AG04449 (cell line): ENCODE data around the gene PFN3.

Experiments
- CTCF ChIA-PET: fragments of 350-600 bp; formaldehyde crosslinking; extraction: SDS; loops from one replicate; lab custom pipeline; 2021; ENCODE audit warnings: antibody characterized with exemption; lab: Yijun Ruan, JAX
- POLR2A ChIA-PET: fragments of 400-600, 350-600 bp; formaldehyde crosslinking; extraction: SDS; loops from one replicate; lab custom pipeline; 2020; ENCODE audit warnings: antibody characterized with exemption, inconsistent platforms; lab: Yijun Ruan, JAX
- DNase-seq: peaks from one replicate; pipeline ENCODE4 v3.0.0-alpha.2; 2010; ENCODE audit warnings: low read depth, low spot score
- H3K4me3 ChIP-seq: 2 replicates; pipeline ENCODE4 v1.5.1; 2011; ENCODE audit warnings: low read depth, mild to moderate bottlenecking, control low read depth, low read length
- CTCF ChIP-seq: IDR thresholded peaks from one replicate; pipeline ENCODE4 v1.5.1; 2011; ENCODE audit warnings: mild to moderate bottlenecking, moderate library complexity, low read length, control low read depth, inconsistent platforms; ENCODE audit not compliant: insufficient read depth; ENCODE audit errors: missing control alignments

Gene PFN3, protein sequence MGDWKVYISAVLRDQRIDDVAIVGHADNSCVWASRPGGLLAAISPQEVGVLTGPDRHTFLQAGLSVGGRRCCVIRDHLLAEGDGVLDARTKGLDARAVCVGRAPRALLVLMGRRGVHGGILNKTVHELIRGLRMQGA

DNA sequence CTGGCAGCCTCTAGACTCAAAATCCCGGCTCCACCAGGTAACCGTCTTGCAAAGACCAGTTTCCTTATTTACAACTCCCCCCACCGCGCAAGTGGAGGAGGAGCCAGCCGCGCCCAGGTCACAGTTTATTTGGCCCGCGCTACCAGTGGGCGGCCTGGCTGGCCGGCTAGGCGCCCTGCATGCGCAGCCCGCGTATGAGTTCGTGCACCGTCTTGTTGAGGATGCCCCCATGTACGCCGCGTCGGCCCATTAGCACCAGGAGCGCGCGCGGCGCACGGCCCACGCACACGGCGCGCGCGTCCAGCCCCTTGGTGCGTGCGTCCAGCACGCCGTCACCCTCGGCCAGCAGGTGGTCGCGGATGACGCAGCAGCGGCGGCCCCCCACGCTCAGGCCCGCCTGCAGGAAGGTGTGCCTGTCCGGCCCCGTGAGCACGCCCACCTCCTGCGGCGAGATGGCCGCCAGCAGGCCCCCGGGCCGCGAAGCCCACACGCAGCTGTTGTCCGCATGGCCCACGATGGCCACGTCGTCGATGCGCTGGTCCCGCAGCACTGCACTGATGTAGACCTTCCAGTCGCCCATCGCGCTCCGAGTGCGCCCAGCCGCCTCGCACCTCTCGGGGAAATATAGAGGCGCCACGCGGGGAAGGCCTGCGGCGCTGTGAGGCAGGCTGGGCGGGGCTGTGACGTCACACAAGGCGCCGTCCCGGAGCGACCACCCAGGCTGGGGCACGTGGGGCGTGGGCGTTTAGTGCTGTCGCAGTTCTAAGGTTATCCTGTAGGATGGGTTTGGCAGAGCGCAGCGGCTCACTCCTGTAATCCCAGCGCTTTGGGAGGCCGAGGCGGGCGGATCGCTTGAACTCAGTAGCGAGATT, at the start of gene PFN3:
Gene PFN3, minus strand, starts transcription at position 665 of the 872 bp plus-strand sequence. Its CDS starts 85 bp downstream, at position 580.
- POLR2A ChIA-PET, result no interaction called here
- H3K4me3 ChIP-seq, result no peak within 1 kb of the TSS
- CTCF ChIA-PET, result interaction anchor here (4.1 to 31.8 kb wide), 5 partner anchors 16 to 286 kb away, joined by 29 to 853 read pairs (median 94); partner anchors contain the start of genes PRR7 and SLC34A1
- TF ChIP-seq CTCF, result no peak
- DNase-seq, result no peak

- DNase-seq, result no peak
- TF ChIP-seq CTCF, result no peak
- H3K4me3 ChIP-seq, result no peak overlapping the region
- CTCF ChIA-PET, result interaction anchor here (1.3 to 21.1 kb wide), 12 partner anchors 6 to 335 kb away, joined by 3 to 412 read pairs (median 17); partner anchors contain the start of genes DBN1, F12, MXD3 and PFN3
- POLR2A ChIA-PET, result interaction anchor here (0.8 to 1.0 kb wide), 2 partner anchors 48 to 60 kb away, joined by 3 to 4 read pairs; partner anchors contain the start of gene PDLIM7
Observed at GRCh38 chr5:177449140-177450061, 48.9 kb upstream of the PFN3 start.

DNA sequence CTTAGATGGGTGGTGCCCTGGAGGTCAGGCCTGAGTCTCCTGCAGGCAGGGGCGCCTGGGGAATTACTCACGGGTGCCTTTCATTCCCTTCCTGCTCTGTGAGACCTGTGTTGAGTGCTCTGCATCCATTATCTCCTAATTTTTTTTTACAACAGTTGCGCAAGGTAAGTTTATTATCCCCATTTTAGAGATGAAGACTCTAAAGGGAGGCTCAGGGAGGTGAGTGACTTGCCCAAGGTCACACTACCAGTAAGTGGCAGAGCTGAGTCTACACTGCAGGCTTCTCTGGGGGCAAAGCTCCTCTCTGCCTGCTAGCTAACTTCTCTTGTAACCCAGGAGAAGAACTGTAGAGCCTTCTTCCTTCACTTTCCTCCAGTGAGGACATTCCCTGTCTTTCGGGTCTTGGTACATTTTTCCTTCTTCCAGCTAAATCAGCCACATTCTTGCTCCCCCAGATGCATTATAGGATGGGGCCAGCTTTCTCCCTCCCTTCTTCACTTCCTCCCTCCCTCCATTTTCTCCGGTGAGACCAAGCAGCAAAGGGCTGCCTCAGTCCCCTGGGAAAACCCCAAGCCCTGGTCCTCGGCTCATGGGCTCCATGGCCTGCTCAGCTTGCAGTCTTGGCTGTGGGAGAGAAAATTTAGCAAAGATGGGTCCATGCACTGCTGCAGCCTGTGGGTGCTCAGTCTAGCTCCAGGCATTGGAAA, 47.9 kb upstream of the PFN3 start:
- ChIA-PET CTCF (interaction anchor here (0.8 to 21.1 kb wide), 13 partner anchors 7 to 338 kb away, joined by 3 to 412 read pairs (median 6); partner anchors contain the start of genes F12, MXD3 and PFN3), POLR2A (interaction anchor here (0.5 to 1.8 kb wide), 7 partner anchors 9 to 98 kb away, joined by 3 to 8 read pairs (median 4); partner anchors contain the start of genes GRK6 and PDLIM7)
- DNase-seq, result no peak
- peak overlapping the region; percentile 18; the same call in 1 of the 2 replicates for H3K4me3 ChIP-seq
- no peak for TF ChIP-seq CTCF

GRCh38 chr5:177447611-177448243, 47.3 kb upstream of the PFN3 start:
- TF ChIP-seq CTCF, result no peak
- CTCF ChIA-PET, result interaction anchor here (0.8 to 21.1 kb wide), 15 partner anchors 8 to 337 kb away, joined by 3 to 412 read pairs (median 6); partner anchors contain the start of genes F12, MXD3 and PFN3
- DNase-seq, result no peak
- POLR2A ChIA-PET, result interaction anchor here (0.5 to 1.8 kb wide), 8 partner anchors 9 to 307 kb away, joined by 3 to 8 read pairs (median 4); partner anchors contain the start of genes GRK6 and PDLIM7
- peak overlapping the region; percentile 69 for H3K4me3 ChIP-seq

- no peak for DNase-seq
- POLR2A ChIA-PET, result interaction anchor here (0.5 to 1.8 kb wide), 4 partner anchors 21 to 307 kb away, joined by 4 to 8 read pairs (median 6); partner anchors contain the start of genes GRK6 and PDLIM7
- CTCF ChIA-PET, result interaction anchor here (1.0 to 21.1 kb wide), 12 partner anchors 8 to 333 kb away, joined by 3 to 412 read pairs (median 8); partner anchors contain the start of genes F12, MXD3 and PFN3
- H3K4me3 ChIP-seq, result peak overlapping the region; percentile 69
- TF ChIP-seq CTCF, result no peak
Observed at GRCh38 chr5:177447066-177447610, 46.7 kb upstream of the PFN3 start.
